GM18861 (cell line): ENCODE data around the gene HIGD1A.

Experiments
- ATAC-seq: cut with Tn5 transposase; IDR thresholded peaks from one replicate; pipeline ENCODE4 v1.9.1; 2021; ENCODE audit not compliant: unreplicated experiment

Gene HIGD1A

DNA sequence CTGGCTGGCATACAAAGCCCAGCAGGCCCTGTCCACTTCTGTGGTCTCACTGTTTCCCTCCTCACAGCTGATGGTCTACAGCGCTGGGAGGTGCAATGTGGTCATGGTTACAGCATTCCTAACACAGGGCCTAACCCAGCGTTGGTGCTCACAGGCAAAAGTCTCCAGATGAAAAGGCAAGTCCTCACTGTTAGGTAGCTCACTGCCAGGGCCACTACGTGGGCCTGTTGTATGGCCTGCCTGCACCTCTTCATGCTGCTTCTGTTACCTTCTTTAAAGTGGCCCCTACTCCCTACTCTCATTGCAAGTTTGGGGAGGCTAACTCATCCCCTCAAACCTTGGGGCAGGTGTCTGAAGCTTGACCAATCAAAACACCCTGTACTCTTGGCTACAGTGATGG is 62.5 kb downstream of the HIGD1A start:
- ATAC-seq, result no peak

DNA sequence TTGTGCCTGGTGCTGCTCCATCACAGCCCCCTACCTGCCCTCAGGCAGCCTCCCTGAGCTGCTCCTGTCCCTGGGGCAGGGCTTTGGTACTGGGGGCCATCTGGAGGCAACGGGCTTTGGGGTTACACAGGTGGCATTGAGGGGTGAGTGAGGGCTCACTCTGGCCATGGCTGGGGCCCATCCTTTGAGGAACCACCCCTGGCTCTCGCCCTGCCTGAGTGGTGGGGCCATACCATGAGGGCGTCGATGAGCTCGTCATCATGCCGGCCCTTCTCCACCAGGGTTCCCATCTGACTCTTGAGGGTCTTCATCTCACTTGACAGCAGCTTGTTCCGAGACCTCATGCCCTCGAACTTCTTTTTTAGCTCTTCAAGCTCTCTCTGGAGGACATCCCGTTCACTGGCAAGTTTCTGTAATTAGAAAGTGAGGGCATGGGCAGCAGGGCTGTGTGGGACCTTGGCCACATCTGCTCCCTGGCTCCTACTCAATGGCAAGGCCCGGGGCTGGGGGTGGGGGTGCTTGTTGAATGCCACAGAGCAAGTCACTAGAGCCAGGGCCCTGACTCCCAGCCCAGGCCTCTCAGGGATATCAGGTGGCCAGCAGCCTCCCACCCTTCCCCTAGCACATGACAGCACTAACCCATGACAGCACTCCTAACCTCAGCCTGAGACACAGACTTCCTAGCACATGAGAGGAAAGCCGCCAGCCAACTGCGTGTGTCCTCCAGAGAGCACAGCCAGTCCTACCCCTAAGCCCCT is 64.7 kb downstream of the HIGD1A start:
- ATAC-seq, result no peak

DNA sequence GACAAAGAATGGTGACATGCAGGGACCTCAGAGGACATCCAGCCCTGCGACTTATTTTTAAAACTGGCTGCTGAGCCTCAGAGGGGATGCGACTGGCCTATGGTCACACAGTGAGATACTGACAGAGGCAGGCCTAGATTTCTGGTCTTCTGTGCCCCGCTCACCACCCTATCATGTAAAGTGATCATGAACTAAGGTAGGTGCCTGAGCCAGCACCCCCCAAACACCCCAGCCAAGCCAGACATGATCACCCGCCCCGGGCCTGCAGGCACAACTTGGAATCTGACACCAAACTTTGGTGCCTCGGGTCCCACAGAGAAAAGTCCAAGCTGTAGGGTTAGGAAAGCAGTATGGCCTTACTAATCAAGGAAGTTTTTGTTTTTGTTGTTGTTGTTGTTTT is 67.8 kb downstream of the HIGD1A start:
- ATAC-seq, result no peak

GRCh38 chr3:42736081-42736480 is 68.2 kb downstream of the HIGD1A start:
- no peak for ATAC-seq

- ATAC-seq, result no peak
These were observed 68.7 kb downstream of the HIGD1A start for GRCh38 chr3:42735615-42736014.

DNA sequence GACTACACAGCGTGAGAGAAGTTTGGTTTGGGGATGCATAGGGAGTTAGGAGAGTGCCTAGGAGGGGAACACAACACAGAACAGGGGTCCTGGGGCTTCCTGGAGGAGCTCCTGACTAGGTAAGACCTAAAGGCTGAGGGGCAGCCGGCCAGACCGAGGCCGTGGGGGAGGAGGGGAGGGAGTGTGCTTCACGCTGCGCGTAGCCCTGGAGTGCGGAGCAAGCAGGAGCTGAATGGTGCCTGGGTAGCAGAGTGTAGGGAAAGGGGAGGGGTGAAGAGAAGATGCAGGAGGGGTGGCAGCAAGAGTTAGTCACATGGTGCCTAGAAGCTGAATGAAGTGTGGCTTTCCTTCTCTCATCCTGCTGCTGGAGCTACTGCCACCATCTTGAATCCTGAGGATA is 69.3 kb downstream of the HIGD1A start:
- no peak for ATAC-seq

DNA sequence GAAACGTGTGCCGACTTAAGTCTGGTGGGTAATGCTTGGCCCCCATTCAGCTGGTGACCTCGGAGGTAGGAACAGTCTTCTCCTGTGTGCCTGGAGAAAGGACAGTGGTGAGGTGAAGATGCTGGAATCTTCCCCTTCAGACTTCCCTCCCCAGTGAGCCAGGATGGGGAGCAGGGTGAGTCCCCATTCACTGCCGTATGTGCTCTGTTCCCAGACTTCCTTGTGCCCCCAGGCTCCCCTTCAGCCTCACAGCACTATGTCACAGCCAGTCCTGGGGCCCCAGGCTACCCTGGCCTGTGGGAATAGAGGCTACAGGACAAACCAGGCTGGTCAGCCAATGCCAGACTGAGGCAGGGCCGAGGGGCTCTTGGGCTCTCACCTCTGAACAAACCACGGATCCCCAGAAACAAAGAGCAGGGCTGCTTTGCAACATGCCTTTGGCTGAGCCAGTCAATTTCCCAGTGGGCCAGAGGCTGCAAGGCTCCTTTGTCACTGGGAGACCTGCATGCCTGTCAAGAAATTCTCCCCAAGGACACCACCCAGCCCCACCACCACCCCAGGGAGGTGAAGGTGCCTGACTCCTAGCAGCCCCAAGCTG is 69.9 kb downstream of the HIGD1A start:
- ATAC-seq, result no peak

DNA sequence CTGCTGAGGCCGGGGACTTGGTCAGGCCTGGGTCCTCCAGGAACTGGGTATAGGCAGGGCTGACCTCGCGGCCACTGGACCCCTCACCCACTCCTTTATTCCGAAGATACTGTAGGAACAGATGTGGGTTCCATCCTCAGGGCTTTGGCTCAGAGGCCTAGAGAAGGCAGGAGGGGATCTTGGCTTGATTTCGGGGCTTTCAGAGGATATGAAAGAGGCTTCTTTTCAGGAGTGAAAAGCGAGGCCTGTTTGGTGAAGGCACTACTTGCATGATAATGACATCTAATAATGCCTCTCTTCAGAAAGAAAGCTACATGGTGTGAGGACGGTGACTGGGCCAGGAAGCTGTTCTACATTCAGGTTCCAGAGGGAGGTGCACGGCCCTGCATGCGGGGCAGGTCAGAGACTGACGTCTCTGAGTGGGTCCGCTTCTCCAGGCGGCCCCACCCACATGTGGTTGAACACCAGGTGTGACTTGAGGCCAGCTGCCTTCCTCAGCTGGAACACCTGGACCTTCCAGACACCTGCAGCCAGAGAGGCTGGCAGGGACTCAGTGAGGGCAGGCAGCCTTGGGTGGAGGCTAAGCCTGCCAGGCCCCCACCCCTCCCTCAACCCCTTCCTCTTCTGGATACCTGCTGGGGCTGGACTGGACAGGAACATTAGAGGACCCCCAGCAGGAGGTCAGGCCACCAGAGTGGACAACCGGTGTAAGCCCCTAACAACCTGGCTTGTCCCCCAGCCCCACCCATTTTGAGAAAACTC is 70.6 kb downstream of the HIGD1A start:
- ATAC-seq, result no peak
